HG03097 (cell line): ENCODE results near the gene LRRC8A.
"Not testable (repeated sequence)": the region's sequence is repeated elsewhere in the genome, so short reads cannot be mapped to it uniquely, and the experiment has no call there.

ENCODE experiments used
- ATAC-seq: cut with Tn5 transposase; IDR thresholded peaks from one replicate; pipeline ENCODE4 v1.9.1; 2021; ENCODE audit not compliant: unreplicated experiment, low FRiP score

The LRRC8A gene

GRCh38 chr9:128881884-128882676, at the start of gene LRRC8A, which contains the start of gene KYAT1:
Gene LRRC8A (plus strand): TSS chr9:128882133. CDS start chr9:128907165, 25,032 bp downstream.
Gene KYAT1 (minus strand): TSS chr9:128881950. CDS start chr9:128845405, 36,545 bp downstream.
- ATAC-seq: peak; percentile 88

- no peak for ATAC-seq
Measured at GRCh38 chr9:128833696-128834095, 48.2 kb upstream of the LRRC8A start.

- ATAC-seq: no peak
Measured at GRCh38 chr9:128835246-128836210, 46.4 kb upstream of the LRRC8A start.

- no peak for ATAC-seq
Measured at GRCh38 chr9:128836509-128837145, 45.3 kb upstream of the LRRC8A start.

- ATAC-seq: no peak
Measured at GRCh38 chr9:128838338-128838737, 43.6 kb upstream of the LRRC8A start.

- no peak for ATAC-seq
Measured at GRCh38 chr9:128840524-128840923, 41.4 kb upstream of the LRRC8A start.

GRCh38 chr9:128841694-128842492, 40.0 kb upstream of the LRRC8A start:
- no peak for ATAC-seq

GRCh38 chr9:128843171-128843570, 38.8 kb upstream of the LRRC8A start:
- not testable (repeated sequence) for ATAC-seq

- no peak for ATAC-seq
Measured at GRCh38 chr9:128845186-128845931, 36.6 kb upstream of the LRRC8A start.

GRCh38 chr9:128846680-128847030, 35.3 kb upstream of the LRRC8A start:
- ATAC-seq: no peak

GRCh38 chr9:128847803-128848202, 34.1 kb upstream of the LRRC8A start:
- no peak for ATAC-seq

- not testable (repeated sequence) for ATAC-seq
Measured at GRCh38 chr9:128851024-128851423, 30.9 kb upstream of the LRRC8A start.

- not testable (repeated sequence) for ATAC-seq
Measured at GRCh38 chr9:128851779-128852600, 29.9 kb upstream of the LRRC8A start.

- ATAC-seq: not testable (repeated sequence)
Measured at GRCh38 chr9:128852646-128853045, 29.3 kb upstream of the LRRC8A start.

GRCh38 chr9:128854454-128854853, 27.5 kb upstream of the LRRC8A start:
- ATAC-seq: not testable (repeated sequence)

GRCh38 chr9:128858476-128858875, 23.5 kb upstream of the LRRC8A start:
- not testable (repeated sequence) for ATAC-seq

- ATAC-seq: no peak
Measured at GRCh38 chr9:128860937-128861336, 21.0 kb upstream of the LRRC8A start.

GRCh38 chr9:128861501-128861900, 20.4 kb upstream of the LRRC8A start:
- no peak for ATAC-seq
